K562 (cell line): Measurements from ENCODE around the gene ANTKMT. TPM values are rescaled to one million over a fixed set of nuclear protein-coding genes. Genes with fewer than 3 reads are reported as not detected.

Experiments used
- ATAC-seq: fragments of 200-7000 bp; cut with Tn5 transposase; 3 replicates; pipeline ENCODE4 v1.9.1; 2020; ENCODE audit warnings: moderate library complexity
- BruUV-seq: library from RNA; stranded (reverse); fragments of 400-500 nt; replicated peaks from 2 replicates; lab custom pipeline; 2021; lab: Mats Ljungman, UMichigan
- CTCF ChIA-PET: fragments of 300-600 bp; formaldehyde crosslinking; extraction: SDS; loops from one replicate; lab custom pipeline; 2021; ENCODE audit warnings: low intra/inter-chr PET ratio; lab: Yijun Ruan, JAX
- POLR2A ChIA-PET: fragments of 300-600, 350-650 bp; sonication (Branson Sonifier 250); formaldehyde crosslinking; extraction: SDS; loops from one replicate; lab custom pipeline; 2021; ENCODE audit warnings: antibody characterized with exemption, inconsistent platforms; lab: Yijun Ruan, JAX
- DNase-seq, 4 experiments: peaks; one replicate each; pipeline versions ENCODE4 v3.0.0 to v3.0.0-alpha.2; 2011 to 2018; ENCODE audit warnings: low spot score in 3 of 4, mixed read lengths in 3 of 4; ENCODE audit errors: extremely low read depth in 1 of 4
- FAIRE-seq: peaks from 2 replicates; lab custom pipeline; 2011; peaks lifted over from hg19 to GRCh38; lab: Jason Lieb, UNC
- H2AFZ ChIP-seq: 2 replicates; pipeline ENCODE4 v1.6.0; 2011; ENCODE audit warnings: low read depth, low read length, control low read depth, inconsistent platforms
- H3K27ac ChIP-seq: fragments of 200-600 bp; 3 replicates; pipeline ENCODE4 v1.8.0; 2011; ENCODE audit warnings: low read depth, mild to moderate bottlenecking, control low read depth, inconsistent platforms, low read length, moderate library complexity, mixed read lengths; ENCODE audit errors: extremely low read depth
- H3K27me3 ChIP-seq, 2 experiments: fragments of 300-600 bp in 1 of 2; 2 replicates in 1 of 2; 3 replicates in 1 of 2; pipeline versions ENCODE4 v1.6.0 to v1.8.0; 2011; ENCODE audit warnings: inconsistent platforms in 2 of 2, low read length in 2 of 2, mild to moderate bottlenecking in 1 of 2, mixed read lengths in 1 of 2, moderate library complexity in 1 of 2; ENCODE audit not compliant: control insufficient read depth in 2 of 2, insufficient read depth in 2 of 2
- H3K36me3 ChIP-seq: fragments of 300-600 bp; 3 replicates; pipeline ENCODE4 v1.8.0; 2011; ENCODE audit warnings: mild to moderate bottlenecking, low read length, inconsistent platforms; ENCODE audit not compliant: control insufficient read depth, insufficient read depth
- H3K4me1 ChIP-seq, 2 experiments: fragments of 200-600 bp in 1 of 2; replicated peaks in 1 of 2; 2 replicates in 1 of 2; 3 replicates in 1 of 2; pipeline versions ENCODE4 v1.5.1 to v1.8.0; 2011; ENCODE audit warnings: inconsistent platforms in 2 of 2, low read length in 2 of 2, mild to moderate bottlenecking in 1 of 2, mixed read lengths in 1 of 2, moderate library complexity in 1 of 2; ENCODE audit not compliant: control insufficient read depth in 2 of 2, insufficient read depth in 2 of 2
- H3K4me2 ChIP-seq: 2 replicates; pipeline ENCODE4 v1.6.1; 2011; ENCODE audit warnings: low read length, control low read depth, inconsistent platforms, mixed read lengths; ENCODE audit not compliant: insufficient read depth
- H3K4me3 ChIP-seq: fragments of 200-600 bp; sonication (generic), shearing (Covaris generic); 2 replicates; pipeline ENCODE4 v1.5.1; 2016; ENCODE audit warnings: control low read depth, inconsistent platforms
- H3K79me2 ChIP-seq: fragments of 200-600 bp; 3 replicates; pipeline ENCODE4 v1.8.0; 2011; ENCODE audit warnings: low read length, inconsistent platforms; ENCODE audit not compliant: control insufficient read depth, insufficient read depth
- H3K9ac ChIP-seq, 2 experiments: 2 replicates each; pipeline versions ENCODE4 v1.6.0 to v1.6.1; 2011; ENCODE audit warnings: low read depth in 2 of 2, low read length in 2 of 2, control low read depth in 1 of 2, inconsistent platforms in 1 of 2, mild to moderate bottlenecking in 1 of 2, mixed read lengths in 1 of 2; ENCODE audit not compliant: insufficient read depth in 1 of 2
- H3K9me1 ChIP-seq: one replicate; pipeline ENCODE4 v1.6.0; 2011; ENCODE audit warnings: inconsistent platforms, mild to moderate bottlenecking, low read length, moderate library complexity; ENCODE audit not compliant: control insufficient read depth, insufficient read depth
- H3K9me3 ChIP-seq: replicated peaks from 2 replicates; pipeline ENCODE4 v1.5.1; 2011; ENCODE audit warnings: low read depth, low read length, inconsistent platforms; ENCODE audit not compliant: control insufficient read depth, insufficient read depth
- H4K20me1 ChIP-seq: replicated peaks from 2 replicates; pipeline ENCODE4 v1.6.1; 2011; ENCODE audit warnings: low read length, inconsistent platforms, mixed read lengths; ENCODE audit not compliant: control insufficient read depth, insufficient read depth
- CHD4 ChIP-seq: fragments of 200-600 bp; sonication (generic); IDR thresholded peaks from 3 replicates; pipeline ENCODE4 v1.6.1; 2012; ENCODE audit warnings: low read depth, mild to moderate bottlenecking, mixed read lengths, low read length, inconsistent platforms; ENCODE audit not compliant: insufficient read depth, insufficient replicate concordance, poor library complexity, severe bottlenecking
- E2F5 ChIP-seq: sonication (generic); formaldehyde crosslinking; IDR thresholded peaks from 2 replicates; pipeline ENCODE4 v1.8.0; 2022; ENCODE audit warnings: mild to moderate bottlenecking, missing genetic modification reagents
- ERF ChIP-seq: fragments of 450-650 bp; formaldehyde crosslinking; IDR thresholded peaks from 2 replicates; pipeline ENCODE4 v1.4.0; 2020; ENCODE audit warnings: mild to moderate bottlenecking, mixed read lengths
- FIP1L1 ChIP-seq: fragments of 200-400 bp; formaldehyde crosslinking; IDR thresholded peaks from 2 replicates; pipeline ENCODE4 v1.6.1; 2018; ENCODE audit warnings: mild to moderate bottlenecking, low read depth, low read length; ENCODE audit not compliant: poor library complexity, severe bottlenecking
- FOS ChIP-seq: IDR thresholded peaks from 3 replicates; pipeline ENCODE4 v1.6.1; 2011; ENCODE audit not compliant: insufficient read length; ENCODE audit errors: extremely low read depth
- HMG20A ChIP-seq: fragments of 450-650 bp; formaldehyde crosslinking; conservative IDR thresholded peaks from 2 replicates; pipeline ENCODE4 v1.4.0; 2020; ENCODE audit warnings: mild to moderate bottlenecking, mixed read lengths
- MEIS2 ChIP-seq: fragments of 450-650 bp; IDR thresholded peaks from 2 replicates; pipeline ENCODE4 v1.6.1; 2014; ENCODE audit warnings: mild to moderate bottlenecking; ENCODE audit not compliant: partially characterized antibody
- PCBP1 ChIP-seq: fragments of 200-400 bp; formaldehyde crosslinking; IDR thresholded peaks from 2 replicates; pipeline ENCODE4 v1.6.1; 2018; ENCODE audit warnings: mild to moderate bottlenecking, low read depth, low read length; ENCODE audit not compliant: poor library complexity, severe bottlenecking
- PTTG1 ChIP-seq: fragments of 450-650 bp; IDR thresholded peaks from 2 replicates; pipeline ENCODE4 v1.6.1; 2016; ENCODE audit warnings: low read depth, mild to moderate bottlenecking, missing genetic modification characterization, missing compliant biosample characterization
- SIN3A ChIP-seq, 2 experiments: fragments of 150-350 bp in 1 of 2; IDR thresholded peaks; 2 replicates each; pipeline ENCODE4 v1.6.1; 2011 to 2016; ENCODE audit warnings: borderline replicate concordance in 2 of 2, low read depth in 2 of 2, low read length in 2 of 2, mild to moderate bottlenecking in 2 of 2, moderate library complexity in 2 of 2; ENCODE audit not compliant: control insufficient read depth in 1 of 2
- SUPT5H ChIP-seq: fragments of 450-650 bp; IDR thresholded peaks from 2 replicates; pipeline ENCODE4 v1.6.1; 2016
- TARDBP ChIP-seq: fragments of 450-650 bp; IDR thresholded peaks from 2 replicates; pipeline ENCODE4 v1.6.1; 2016
- TRIM28 ChIP-seq: fragments of 450-650 bp; IDR thresholded peaks from 2 replicates; pipeline ENCODE4 v1.6.1; 2017
- ZNF274 ChIP-seq: IDR thresholded peaks from 2 replicates; pipeline ENCODE4 v1.6.1; 2011; ENCODE audit warnings: low read depth, mild to moderate bottlenecking, low read length, moderate library complexity, borderline replicate concordance
- ZNF282 ChIP-seq: sonication (generic); formaldehyde crosslinking; IDR thresholded peaks from 2 replicates; pipeline ENCODE4 v1.8.1; 2023; ENCODE audit warnings: missing genetic modification reagents
- ZNF354B ChIP-seq: fragments of 250-450 bp; sonication (Bioruptor Pico); IDR thresholded peaks from 2 replicates; pipeline ENCODE4 v1.4.0; 2020
- ZNF507 ChIP-seq: conservative IDR thresholded peaks from 2 replicates; pipeline ENCODE4 v1.6.1; 2017; ENCODE audit warnings: missing genetic modification characterization, missing compliant biosample characterization
- WGBS: fragments of 100-300 bp; shearing (Covaris generic); methylation state at CpG from one replicate; pipeline ENCODE4 v1.1.6; 2016; ENCODE audit warnings: low coverage, mixed read lengths; ENCODE audit not compliant: insufficient coverage; ENCODE audit errors: missing lambda C conversion rate; 5-methylcytosine and 5-hydroxymethylcytosine counted together
- in situ Hi-C: fragments of 300-500 bp; cut with MboI; formaldehyde crosslinking; loops from 4 replicates; pipeline ENCODE4 v1.15.0; 2018; ENCODE audit warnings: inconsistent platforms, mixed read lengths
- intact Hi-C: fragments of 100-400 bp; cut with micrococcal nuclease; formaldehyde crosslinking; loops from 2 replicates; pipeline ENCODE4 v1.14.2; 2022
- polyA plus RNA-seq, 8 experiments: library from polyadenylated mRNA; depleted of rRNA in 4 of 8; stranded (reverse) in 5 of 8; unstranded in 3 of 8; fragments of >200 nt; fragmentation: Nextera tagmentation in 2 of 8; fragmentation: Illumina TruSeq in 1 of 8; extraction: Ambion mirVana in 2 of 8; extraction: Trizol in 1 of 8; gene quantifications; 2 replicates each; pipeline versions ENCODE4 v1.2.1 to v1.2.3, GENCODE V29; 2011 to 2014; ENCODE audit warnings: inconsistent platforms in 1 of 8, missing spikeins in 1 of 8
- total RNA-seq, 7 experiments: library from RNA; depleted of rRNA in 6 of 7; stranded (reverse); fragments of >200 nt in 6 of 7; fragmentation: Illumina TruSeq in 2 of 7; extraction: Trizol in 2 of 7; gene quantifications; 2 replicates each; pipeline versions ENCODE4 v1.2.1 to v1.2.3, GENCODE V29; 2011 to 2021; ENCODE audit warnings: low replicate concordance in 1 of 7
- TF ChIP-seq, protein P1 (sequence below): sonication (generic); formaldehyde crosslinking; IDR thresholded peaks from 2 replicates; pipeline ENCODE4 v1.8.1; 2023; ENCODE audit warnings: mild to moderate bottlenecking, missing genetic modification reagents

Gene ANTKMT
- total and polyA plus RNA-seq, 9 of the 15 experiments (the other 6 are each of a cell fraction or from before 2014, with no cell fraction given): 0.58 to 217 (median 19.1) TPM

DNA sequence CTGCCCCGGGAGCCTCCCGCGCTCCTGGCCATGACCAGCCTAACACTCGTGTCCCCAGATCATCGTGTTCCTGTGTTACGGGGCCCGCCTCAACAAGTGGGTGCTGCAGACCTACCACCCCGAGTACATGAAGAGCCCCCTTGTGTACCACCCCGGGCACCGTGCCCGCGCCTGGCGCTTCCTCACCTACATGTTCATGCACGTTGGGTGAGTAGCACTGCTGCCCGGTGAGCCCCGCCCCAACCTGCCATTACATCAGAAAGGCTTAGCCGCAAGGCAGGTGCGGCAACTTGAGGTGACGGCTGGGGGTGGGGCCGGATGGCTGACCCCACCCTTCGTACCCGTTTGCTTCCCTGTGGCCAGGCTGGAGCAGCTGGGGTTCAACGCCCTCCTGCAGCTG, 44.0 kb upstream of the ANTKMT start:
- ATAC-seq (no peak), DNase-seq (no peak), FAIRE-seq (no peak)
- H3K9me3 ChIP-seq: no peaks in the 10 kb centered on the region
- TF ChIP-seq FOS (no peak), ZNF274 (no peak), ZNF354B (no peak), CHD4 (no peak), ERF (no peak), ZNF282 (no peak), FIP1L1 (peak; percentile 23), SUPT5H (no peak), SIN3A (IDR thresholded peaks at IDR 0.05; ENCODE audit: borderline replicate concordance in 2 of 2, control insufficient read depth in 1 of 2, low read depth in 2 of 2, low read length in 2 of 2) (no peak), E2F5 (no peak), TARDBP (no peak), MEIS2 (no peak), HMG20A (CRISPR knock-in tag) (no peak), TRIM28 (no peak), PCBP1 (peak; percentile 20), ZNF507 (tag) (no peak), PTTG1 (tag) (no peak)
- TF ChIP-seq, protein P1, sequence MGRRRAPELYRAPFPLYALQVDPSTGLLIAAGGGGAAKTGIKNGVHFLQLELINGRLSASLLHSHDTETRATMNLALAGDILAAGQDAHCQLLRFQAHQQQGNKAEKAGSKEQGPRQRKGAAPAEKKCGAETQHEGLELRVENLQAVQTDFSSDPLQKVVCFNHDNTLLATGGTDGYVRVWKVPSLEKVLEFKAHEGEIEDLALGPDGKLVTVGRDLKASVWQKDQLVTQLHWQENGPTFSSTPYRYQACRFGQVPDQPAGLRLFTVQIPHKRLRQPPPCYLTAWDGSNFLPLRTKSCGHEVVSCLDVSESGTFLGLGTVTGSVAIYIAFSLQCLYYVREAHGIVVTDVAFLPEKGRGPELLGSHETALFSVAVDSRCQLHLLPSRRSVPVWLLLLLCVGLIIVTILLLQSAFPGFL: no peak
- H3K27ac ChIP-seq: no peak overlapping the region
- peaks cover 43% of the 10 kb centered on the region for H3K36me3 ChIP-seq
- peaks cover 16% of the 10 kb centered on the region for H4K20me1 ChIP-seq
- intact Hi-C loops (loop anchor here (5.0 kb wide), 1 partner anchor 40 kb away; the partner anchor contains the start of gene METTL26), in situ Hi-C loops (loop anchor here (10.0 kb wide), 1 partner anchor 282 kb away; the partner anchor contains the start of gene NME4)
- no peak overlapping the region for H3K4me2 ChIP-seq
- no peaks in the 10 kb centered on the region for H3K27me3 ChIP-seq
- H3K9me1 ChIP-seq: peaks cover 2% of the 10 kb centered on the region
- 77% methylated on average over 22 of the region's 23 CpGs for WGBS
- peaks cover 23% of the 10 kb centered on the region for H3K79me2 ChIP-seq
- BruUV-seq: no TSS peak
- H3K4me3 ChIP-seq: no peak overlapping the region
- peaks cover 29 to 98% of the 10 kb centered on the region in 2 experiments for H3K4me1 ChIP-seq
- H3K9ac ChIP-seq: peak overlapping the region in 1 of 2 experiments; percentile 53; a peak in 1 of 4 replicates
- CTCF ChIA-PET: no interaction called here
- POLR2A ChIA-PET: interaction anchor here (1.0 kb wide), 1 partner anchor 281 kb away, joined by 3 read pairs; no protein-coding TSS in a partner anchor
- no peak overlapping the region for H2AFZ ChIP-seq
